H9 (cell line): ENCODE data around the gene PPIL3. TPM values are rescaled to one million over a fixed set of nuclear protein-coding genes. Genes with fewer than 3 reads are reported as not detected.

Experiments
- DNase-seq: peaks from one replicate; pipeline ENCODE4 v3.0.0-alpha.2; 2017
- H2AFZ ChIP-seq: one replicate; pipeline ENCODE4 v1.6.1; 2013; ENCODE audit warnings: mild to moderate bottlenecking, low read length, control low read depth, moderate library complexity
- H2AK5ac ChIP-seq: 2 replicates; pipeline ENCODE4 v1.6.1; 2013; ENCODE audit warnings: low read length, control low read depth, mixed read lengths; ENCODE audit not compliant: insufficient read length
- H2BK120ac ChIP-seq: one replicate; pipeline ENCODE4 v1.6.1; 2013; ENCODE audit warnings: low read depth, mild to moderate bottlenecking, low read length, control low read depth, inconsistent platforms; ENCODE audit not compliant: poor library complexity, severe bottlenecking
- H2BK12ac ChIP-seq: 2 replicates; pipeline ENCODE4 v1.6.1; 2013; ENCODE audit warnings: low read length, control low read depth, mixed read lengths, low read depth; ENCODE audit not compliant: insufficient read length
- H2BK15ac ChIP-seq: 2 replicates; pipeline ENCODE4 v1.6.1; 2013; ENCODE audit warnings: low read depth, low read length, control low read depth
- H2BK20ac ChIP-seq: one replicate; pipeline ENCODE4 v1.6.1; 2013; ENCODE audit warnings: low read depth, mild to moderate bottlenecking, low read length, control low read depth, inconsistent platforms; ENCODE audit not compliant: poor library complexity, severe bottlenecking
- H2BK5ac ChIP-seq: 2 replicates; pipeline ENCODE4 v1.6.1; 2013; ENCODE audit warnings: low read length, control low read depth, mixed read lengths; ENCODE audit not compliant: insufficient read length
- H3K14ac ChIP-seq: 2 replicates; pipeline ENCODE4 v1.6.1; 2013; ENCODE audit warnings: low read length, control low read depth; ENCODE audit not compliant: insufficient read depth
- H3K18ac ChIP-seq: 2 replicates; pipeline ENCODE4 v1.6.1; 2013; ENCODE audit warnings: low read depth, mild to moderate bottlenecking, mixed read lengths, low read length, control low read depth; ENCODE audit not compliant: insufficient read length
- H3K23ac ChIP-seq: 2 replicates; pipeline ENCODE4 v1.6.1; 2013; ENCODE audit warnings: low read length, control low read depth, mixed read lengths, low read depth; ENCODE audit not compliant: insufficient read length
- H3K23me2 ChIP-seq: 2 replicates; pipeline ENCODE4 v1.6.1; 2013; ENCODE audit warnings: low read depth, mild to moderate bottlenecking, mixed read lengths, low read length, control low read depth; ENCODE audit not compliant: insufficient read length, poor library complexity, severe bottlenecking
- H3K27ac ChIP-seq: 2 replicates; pipeline ENCODE4 v1.5.1; 2013; ENCODE audit warnings: low read length, control low read depth, mixed read lengths, low read depth; ENCODE audit not compliant: insufficient read length
- H3K27me3 ChIP-seq: 2 replicates; pipeline ENCODE4 v1.6.1; 2013; ENCODE audit warnings: low read length, control low read depth, inconsistent platforms; ENCODE audit not compliant: insufficient read depth
- H3K4ac ChIP-seq: 2 replicates; pipeline ENCODE4 v1.6.1; 2013; ENCODE audit warnings: low read depth, mild to moderate bottlenecking, control low read depth, inconsistent platforms, low read length, moderate library complexity
- H3K4me1 ChIP-seq: 2 replicates; pipeline ENCODE4 v1.6.1; 2013; ENCODE audit warnings: low read length, control low read depth, inconsistent platforms; ENCODE audit not compliant: insufficient read depth
- H3K4me2 ChIP-seq: 2 replicates; pipeline ENCODE4 v1.6.1; 2013; ENCODE audit warnings: low read length, control low read depth, mixed read lengths; ENCODE audit not compliant: insufficient read length, insufficient read depth
- H3K56ac ChIP-seq: 2 replicates; pipeline ENCODE4 v1.6.1; 2013; ENCODE audit warnings: low read depth, mild to moderate bottlenecking, mixed read lengths, low read length, control low read depth; ENCODE audit not compliant: insufficient read length
- H3K79me1 ChIP-seq: 2 replicates; pipeline ENCODE4 v1.6.1; 2013; ENCODE audit warnings: low read depth, mild to moderate bottlenecking, moderate library complexity, low read length, control low read depth, inconsistent platforms; ENCODE audit not compliant: insufficient read depth, poor library complexity, severe bottlenecking
- H3K79me2 ChIP-seq: 2 replicates; pipeline ENCODE4 v1.6.1; 2013; ENCODE audit warnings: low read length, control low read depth, inconsistent platforms; ENCODE audit not compliant: insufficient read depth
- H3K9ac ChIP-seq: 2 replicates; pipeline ENCODE4 v1.6.1; 2013; ENCODE audit warnings: low read length, control low read depth, mixed read lengths; ENCODE audit not compliant: insufficient read length; ENCODE audit errors: extremely low read depth
- H3K9me3 ChIP-seq: one replicate; pipeline ENCODE4 v1.6.1; 2013; ENCODE audit warnings: low read depth, low read length, inconsistent platforms; ENCODE audit not compliant: control insufficient read depth
- H3T11ph ChIP-seq: one replicate; pipeline ENCODE4 v1.6.1; 2013; ENCODE audit warnings: mild to moderate bottlenecking, low read length, control low read depth, inconsistent platforms
- H4K20me1 ChIP-seq: one replicate; pipeline ENCODE4 v1.6.1; 2013; ENCODE audit not compliant: control insufficient read depth, insufficient read length, insufficient read depth
- H4K5ac ChIP-seq: 2 replicates; pipeline ENCODE4 v1.6.1; 2013; ENCODE audit warnings: low read depth, mild to moderate bottlenecking, mixed read lengths, low read length, control low read depth; ENCODE audit not compliant: insufficient read length
- H4K8ac ChIP-seq: replicated peaks from 2 replicates; pipeline ENCODE4 v1.6.1; 2013; ENCODE audit warnings: low read length, control low read depth, mixed read lengths, low read depth; ENCODE audit not compliant: insufficient read length
- H4K91ac ChIP-seq: 2 replicates; pipeline ENCODE4 v1.6.1; 2013; ENCODE audit warnings: low read depth, mild to moderate bottlenecking, moderate library complexity, mixed read lengths, low read length, control low read depth; ENCODE audit not compliant: insufficient read length
- H3K27ac Mint-ChIP-seq, 3 experiments: 2 replicates in 2 of 3; 3 replicates in 1 of 3; pipeline ENCODE4 v1.8.0; 2020 to 2021; ENCODE audit warnings: mixed read lengths in 3 of 3, mild to moderate bottlenecking in 1 of 3, moderate library complexity in 1 of 3
- H3K27me3 Mint-ChIP-seq: 2 replicates; pipeline ENCODE4 v1.8.0; 2021; ENCODE audit warnings: low read depth, mild to moderate bottlenecking, moderate library complexity, mixed read lengths
- H3K36me3 Mint-ChIP-seq, 3 experiments: 2 replicates in 2 of 3; 3 replicates in 1 of 3; pipeline ENCODE4 v1.8.0; 2020 to 2021; ENCODE audit warnings: low read depth in 3 of 3, mixed read lengths in 3 of 3; ENCODE audit not compliant: insufficient read depth in 1 of 3
- H3K4me1 Mint-ChIP-seq, 2 experiments: 2 replicates each; pipeline ENCODE4 v1.8.0; 2020; ENCODE audit warnings: mixed read lengths in 2 of 2
- H3K4me3 Mint-ChIP-seq, 2 experiments: 2 replicates in 1 of 2; 3 replicates in 1 of 2; pipeline ENCODE4 v1.8.0; 2020 to 2021; ENCODE audit warnings: mild to moderate bottlenecking in 2 of 2, mixed read lengths in 2 of 2, moderate library complexity in 1 of 2
- H3K9me3 Mint-ChIP-seq, 2 experiments: 2 replicates in 1 of 2; 3 replicates in 1 of 2; pipeline ENCODE4 v1.8.0; 2020; ENCODE audit warnings: mild to moderate bottlenecking in 2 of 2, mixed read lengths in 2 of 2, moderate library complexity in 1 of 2
- WGBS: extraction: QIAGEN DNeasy Blood & Tissue Kit; methylation state at CpG from one replicate; pipeline ENCODE4 v1.1.7; 2013; ENCODE audit warnings: missing lambda C conversion rate, low lambda C conversion rate, mixed read lengths; ENCODE audit not compliant: insufficient read length; ENCODE audit errors: extremely low coverage; 5-methylcytosine and 5-hydroxymethylcytosine counted together
- total RNA-seq: library from RNA; stranded (reverse); gene quantifications from 2 replicates; pipeline ENCODE4 v1.2.1, GENCODE V29; 2021
- TF ChIP-seq, protein P1 (sequence below): fragments of 200-600 bp; sonication (generic); conservative IDR thresholded peaks from 3 replicates; pipeline ENCODE4 v1.8.0; 2021; ENCODE audit warnings: antibody characterized with exemption, mild to moderate bottlenecking

Gene PPIL3
- total RNA-seq, 1 experiment from 2014 or later, result 63.4 TPM

DNA sequence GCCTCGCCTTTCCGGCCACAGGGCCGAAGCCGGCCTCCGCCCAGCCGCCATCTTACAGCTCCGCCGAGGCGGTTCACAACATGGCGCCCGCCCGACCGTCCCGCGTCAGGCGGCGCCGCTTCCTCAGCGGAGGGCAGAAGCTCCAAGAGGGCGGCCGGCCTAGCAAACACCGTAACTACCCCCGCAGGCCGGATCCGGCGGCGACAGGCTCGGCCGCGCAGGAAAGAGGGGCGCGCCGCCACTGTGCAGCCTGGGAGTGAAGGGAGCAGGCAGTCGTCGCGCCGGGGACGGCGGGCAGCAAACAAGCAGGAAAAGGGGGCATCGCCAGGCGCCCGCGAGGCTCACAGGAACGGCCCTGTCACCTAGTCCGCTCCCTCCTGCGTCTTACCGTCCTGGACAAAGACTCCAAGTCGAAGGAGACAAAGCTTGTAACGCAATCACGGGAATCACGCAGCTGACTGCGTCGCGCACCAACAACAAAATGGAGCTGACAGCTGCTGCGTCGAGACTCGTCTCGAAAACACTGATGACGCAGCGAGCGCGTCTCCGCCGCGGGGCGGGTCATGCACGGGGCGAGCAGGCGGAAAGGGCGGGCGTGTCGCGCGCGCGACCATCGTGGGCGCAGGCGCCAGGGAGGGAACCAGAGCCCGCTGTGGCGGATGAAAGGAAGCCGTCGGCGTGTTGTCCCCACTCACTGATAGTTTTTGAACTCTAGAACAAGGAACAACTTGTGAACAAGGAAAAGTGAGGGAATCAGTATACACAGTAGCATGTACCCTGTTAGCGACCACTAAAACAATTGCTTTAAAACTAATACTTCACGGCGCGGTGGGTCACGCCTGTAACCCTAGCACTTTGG, 24.5 kb downstream of the PPIL3 start, which contains the start of gene CLK1:
Gene CLK1, minus strand, starts transcription at position 483 of the 859 bp plus-strand sequence. CDS start 2,796 bp downstream, outside the sequence.
- H3K4me1 Mint-ChIP-seq, result peaks cover 22 to 23% of the 10 kb centered on the region in 2 experiments
- H3K56ac ChIP-seq, result peak within 1 kb of the TSS; percentile 64
- no peaks in the 10 kb centered on the region for H3K4me1 ChIP-seq
- no peaks in the 10 kb centered on the region for H3K79me1 ChIP-seq
- H2BK12ac ChIP-seq, result peak within 1 kb of the TSS; percentile 90
- H3T11ph ChIP-seq, result no peak within 1 kb of the TSS
- no peak within 1 kb of the TSS for H3K23ac ChIP-seq
- H3K9me3 ChIP-seq, result no peaks in the 10 kb centered on the region
- H3K27ac ChIP-seq, result peak within 1 kb of the TSS; percentile 36
- H3K79me2 ChIP-seq, result peaks cover 25% of the 10 kb centered on the region; the same call in 1 of the 2 replicates
- peak within 1 kb of the TSS; percentile 8 for H4K5ac ChIP-seq
- H2BK120ac ChIP-seq, result no peak within 1 kb of the TSS
- no peak within 1 kb of the TSS for H2AFZ ChIP-seq
- peak; percentile 88 for DNase-seq
- peaks cover 12 to 32% (median 28%) of the 10 kb centered on the region in 3 experiments for H3K36me3 Mint-ChIP-seq
- H3K9ac ChIP-seq, result peak within 1 kb of the TSS; percentile 97
- H3K27me3 ChIP-seq, result no peaks in the 10 kb centered on the region
- peak within 1 kb of the TSS; percentile 94 to 97 for H3K4me3 Mint-ChIP-seq
- TF ChIP-seq, protein P1, sequence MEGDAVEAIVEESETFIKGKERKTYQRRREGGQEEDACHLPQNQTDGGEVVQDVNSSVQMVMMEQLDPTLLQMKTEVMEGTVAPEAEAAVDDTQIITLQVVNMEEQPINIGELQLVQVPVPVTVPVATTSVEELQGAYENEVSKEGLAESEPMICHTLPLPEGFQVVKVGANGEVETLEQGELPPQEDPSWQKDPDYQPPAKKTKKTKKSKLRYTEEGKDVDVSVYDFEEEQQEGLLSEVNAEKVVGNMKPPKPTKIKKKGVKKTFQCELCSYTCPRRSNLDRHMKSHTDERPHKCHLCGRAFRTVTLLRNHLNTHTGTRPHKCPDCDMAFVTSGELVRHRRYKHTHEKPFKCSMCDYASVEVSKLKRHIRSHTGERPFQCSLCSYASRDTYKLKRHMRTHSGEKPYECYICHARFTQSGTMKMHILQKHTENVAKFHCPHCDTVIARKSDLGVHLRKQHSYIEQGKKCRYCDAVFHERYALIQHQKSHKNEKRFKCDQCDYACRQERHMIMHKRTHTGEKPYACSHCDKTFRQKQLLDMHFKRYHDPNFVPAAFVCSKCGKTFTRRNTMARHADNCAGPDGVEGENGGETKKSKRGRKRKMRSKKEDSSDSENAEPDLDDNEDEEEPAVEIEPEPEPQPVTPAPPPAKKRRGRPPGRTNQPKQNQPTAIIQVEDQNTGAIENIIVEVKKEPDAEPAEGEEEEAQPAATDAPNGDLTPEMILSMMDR, result no peak
- no peak within 1 kb of the TSS; the same call in 1 of the 2 replicates for H3K4ac ChIP-seq
- H2BK20ac ChIP-seq, result no peak within 1 kb of the TSS
- peak within 1 kb of the TSS; percentile 66 for H2BK5ac ChIP-seq
- peak within 1 kb of the TSS; percentile 88 for H3K18ac ChIP-seq
- peaks cover 10% of the 10 kb centered on the region for H3K23me2 ChIP-seq
- H2BK15ac ChIP-seq, result no peak within 1 kb of the TSS
- H3K9me3 Mint-ChIP-seq, result no peaks in the 10 kb centered on the region
- no CpG with 5 or more reads among the region's 89 CpGs for WGBS
- H3K27ac Mint-ChIP-seq, result peak within 1 kb of the TSS; percentile 98 to 99 (median 99)
- peak within 1 kb of the TSS; percentile 2 for H2AK5ac ChIP-seq
- no peaks in the 10 kb centered on the region for H3K27me3 Mint-ChIP-seq
- H4K8ac ChIP-seq, result peak within 1 kb of the TSS; percentile 34
- no peaks in the 10 kb centered on the region for H4K20me1 ChIP-seq
- H4K91ac ChIP-seq, result peak within 1 kb of the TSS; percentile 53
- peak within 1 kb of the TSS; percentile 72 for H3K4me2 ChIP-seq
- peak within 1 kb of the TSS; percentile 94 for H3K14ac ChIP-seq
